Kidney (tissue), 14 donors: ENCODE data around the gene ASB9. TPM values are rescaled to one million over a fixed set of nuclear protein-coding genes. Genes with fewer than 3 reads are reported as not detected.

ENCODE experiments used
- DNase-seq, 5 donors: peaks; one replicate each; pipeline ENCODE4 v3.0.0-alpha.2; 2013 to 2020
- FAIRE-seq: peaks from 2 replicates; lab custom pipeline; 2012; peaks lifted over from hg19 to GRCh38; lab: Jason Lieb, UNC
- H3K27ac ChIP-seq, 2 donors: one replicate each; pipeline ENCODE4 v1.7.0; 2013; ENCODE audit warnings: low read depth in 2 of 2, low read length in 2 of 2, inconsistent platforms in 1 of 2
- H3K27me3 ChIP-seq: one replicate; pipeline ENCODE4 v1.7.1; 2013; ENCODE audit warnings: low read length, inconsistent platforms; ENCODE audit not compliant: control insufficient read depth, insufficient read depth
- H3K36me3 ChIP-seq, 3 donors: one replicate each; pipeline versions ENCODE4 v1.7.0 to v1.7.1; 2013; ENCODE audit warnings: low read length in 3 of 3, control low read depth in 1 of 3, inconsistent platforms in 1 of 3; ENCODE audit not compliant: insufficient read depth in 3 of 3, control insufficient read depth in 2 of 3
- H3K4me1 ChIP-seq, 3 donors: one replicate each; pipeline versions ENCODE4 v1.7.0 to v1.7.1; 2013; ENCODE audit warnings: low read length in 3 of 3, inconsistent platforms in 1 of 3, low read depth in 1 of 3; ENCODE audit not compliant: control insufficient read depth in 2 of 3, insufficient read depth in 2 of 3
- H3K4me3 ChIP-seq, 3 donors: one replicate each; pipeline versions ENCODE4 v1.7.0 to v1.8.1; 2013; ENCODE audit warnings: low read length in 3 of 3, control low read depth in 1 of 3, inconsistent platforms in 1 of 3
- H3K9ac ChIP-seq, 3 donors: one replicate each; pipeline versions ENCODE4 v1.7.0 to v1.7.1; 2013; ENCODE audit warnings: low read length in 3 of 3, control low read depth in 1 of 3, inconsistent platforms in 1 of 3
- H3K9me3 ChIP-seq, 3 donors: one replicate each; pipeline versions ENCODE4 v1.7.0 to v1.7.1; 2013; ENCODE audit warnings: low read length in 3 of 3, control low read depth in 1 of 3, inconsistent platforms in 1 of 3; ENCODE audit not compliant: control insufficient read depth in 2 of 3, insufficient read depth in 1 of 3
- intact Hi-C: fragments of 100-400 bp; cut with DNase I; formaldehyde crosslinking; loops from one replicate; pipeline ENCODE4 v1.11.1; 2022
- polyA plus RNA-seq: library from polyadenylated mRNA; stranded (reverse); fragments of 350-450 nt; fragmentation: Illumina TruSeq; extraction: RNeasy Lipid Tissue Mini Kit (QIAGEN cat#74804); gene quantifications from one replicate; pipeline ENCODE4 v1.2.3, GENCODE V29; 2014; ENCODE audit warnings: low read depth, low replicate concordance; ENCODE audit not compliant: insufficient read depth
- total RNA-seq: library from RNA; stranded (reverse); fragmentation: NEBNext Ultra II Directional; extraction: Animal tissue kit (Norgen Biotek cat#: 25700); gene quantifications from one replicate; pipeline ENCODE4 v1.2.1, GENCODE V29; 2021
- TF ChIP-seq, protein P1 (sequence below): IDR thresholded peaks from 3 replicates; pipeline ENCODE4 v1.5.1; 2012; ENCODE audit warnings: mild to moderate bottlenecking, moderate library complexity, borderline replicate concordance; ENCODE audit not compliant: insufficient read depth; ENCODE audit errors: extremely low read depth
- donor health status: control.
- donor health status: control.
- donor health status: control.
- donor health status: control.
- donor health status: control.
- donor health status: DM: yes; HTN: yes; CAD: no.
- donor health status: Normal renal cell carcinoma (clear cell type).

The ASB9 gene
- total and polyA plus RNA-seq, 2 donors from 2014 or later: 2.6 to 15.7 TPM

DNA sequence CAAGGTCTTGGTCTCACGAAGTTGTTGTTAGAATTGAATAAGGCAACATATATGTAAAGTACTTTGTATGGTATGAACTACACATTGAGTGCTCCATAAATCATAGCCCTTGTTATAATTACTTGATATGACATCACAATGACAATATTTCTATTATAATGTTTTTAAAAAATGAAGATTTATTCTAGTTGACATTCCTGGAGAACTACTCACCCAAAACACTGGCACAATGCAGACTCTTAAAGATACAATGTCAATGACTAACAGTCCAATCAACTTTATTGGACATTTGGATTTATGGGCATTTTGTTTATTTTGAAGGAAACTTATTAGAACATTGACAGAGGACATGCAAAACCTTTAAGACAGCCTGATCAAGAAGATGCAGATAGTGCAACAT, 55.3 kb downstream of the ASB9 start:
- Histone ChIP-seq H3K4me1 (no peaks in the 10 kb centered on the region), H3K9ac (no peak overlapping the region), H3K27me3 (no peaks in the 10 kb centered on the region), H3K27ac (no peak overlapping the region), H3K9me3 (no peaks in the 10 kb centered on the region), H3K4me3 (no peak overlapping the region), H3K36me3 (no peaks in the 10 kb centered on the region)
- DNase-seq (no peak), FAIRE-seq (no peak)
- TF ChIP-seq, protein P1, sequence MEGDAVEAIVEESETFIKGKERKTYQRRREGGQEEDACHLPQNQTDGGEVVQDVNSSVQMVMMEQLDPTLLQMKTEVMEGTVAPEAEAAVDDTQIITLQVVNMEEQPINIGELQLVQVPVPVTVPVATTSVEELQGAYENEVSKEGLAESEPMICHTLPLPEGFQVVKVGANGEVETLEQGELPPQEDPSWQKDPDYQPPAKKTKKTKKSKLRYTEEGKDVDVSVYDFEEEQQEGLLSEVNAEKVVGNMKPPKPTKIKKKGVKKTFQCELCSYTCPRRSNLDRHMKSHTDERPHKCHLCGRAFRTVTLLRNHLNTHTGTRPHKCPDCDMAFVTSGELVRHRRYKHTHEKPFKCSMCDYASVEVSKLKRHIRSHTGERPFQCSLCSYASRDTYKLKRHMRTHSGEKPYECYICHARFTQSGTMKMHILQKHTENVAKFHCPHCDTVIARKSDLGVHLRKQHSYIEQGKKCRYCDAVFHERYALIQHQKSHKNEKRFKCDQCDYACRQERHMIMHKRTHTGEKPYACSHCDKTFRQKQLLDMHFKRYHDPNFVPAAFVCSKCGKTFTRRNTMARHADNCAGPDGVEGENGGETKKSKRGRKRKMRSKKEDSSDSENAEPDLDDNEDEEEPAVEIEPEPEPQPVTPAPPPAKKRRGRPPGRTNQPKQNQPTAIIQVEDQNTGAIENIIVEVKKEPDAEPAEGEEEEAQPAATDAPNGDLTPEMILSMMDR: no peak
- intact Hi-C loops: no loop called here

DNA sequence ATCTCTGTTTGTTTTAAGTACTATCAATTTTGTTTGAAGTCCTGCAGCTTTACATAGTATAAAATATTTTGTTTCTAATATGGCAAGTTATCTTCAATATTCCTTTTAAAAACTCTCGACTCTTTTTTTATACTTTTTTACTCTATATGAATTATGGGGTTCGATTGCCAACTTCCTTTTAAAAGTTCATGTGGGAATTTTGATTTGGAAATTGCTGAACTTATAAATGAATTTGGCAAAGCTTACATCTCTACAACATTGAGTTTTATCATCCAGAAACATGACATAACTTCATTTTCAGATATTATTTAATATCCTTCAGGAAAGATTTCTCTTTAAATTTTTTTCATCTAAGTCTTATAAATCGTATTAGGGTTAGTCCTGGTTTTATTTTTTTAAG, 60.8 kb downstream of the ASB9 start:
- FAIRE-seq (peak; percentile 85), DNase-seq (no peak)
- Histone ChIP-seq H3K4me1 (no peaks in the 10 kb centered on the region), H3K9me3 (no peaks in the 10 kb centered on the region), H3K27me3 (no peaks in the 10 kb centered on the region), H3K4me3 (no peak overlapping the region), H3K36me3 (no peaks in the 10 kb centered on the region), H3K9ac (no peak overlapping the region), H3K27ac (no peak overlapping the region)
- intact Hi-C loops: no loop called here
- TF ChIP-seq, protein P1: no peak

DNA sequence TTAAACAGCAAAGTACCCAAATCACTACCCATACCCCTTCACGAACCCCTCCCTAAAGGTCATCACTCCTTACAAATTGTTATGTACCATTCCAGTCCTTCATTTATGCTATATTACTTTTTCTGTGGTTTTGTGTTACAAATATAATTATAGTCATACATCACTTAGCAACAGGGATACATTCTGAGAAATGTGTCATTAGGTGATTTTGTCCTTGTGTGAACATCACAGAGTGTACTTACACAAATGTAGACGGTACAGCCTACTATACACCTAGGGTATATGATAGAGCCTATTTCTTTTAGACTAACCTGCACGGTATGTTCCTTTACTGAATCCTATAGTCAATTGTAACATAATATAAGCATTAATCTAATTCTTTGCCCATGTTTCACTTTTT, 61.9 kb downstream of the ASB9 start:
- DNase-seq (no peak), FAIRE-seq (no peak)
- Histone ChIP-seq H3K9me3 (no peaks in the 10 kb centered on the region), H3K9ac (no peak overlapping the region), H3K4me3 (no peak overlapping the region), H3K27ac (no peak overlapping the region), H3K36me3 (no peaks in the 10 kb centered on the region), H3K27me3 (no peaks in the 10 kb centered on the region), H3K4me1 (no peaks in the 10 kb centered on the region)
- TF ChIP-seq, protein P1: no peak
- intact Hi-C loops: no loop called here

DNA sequence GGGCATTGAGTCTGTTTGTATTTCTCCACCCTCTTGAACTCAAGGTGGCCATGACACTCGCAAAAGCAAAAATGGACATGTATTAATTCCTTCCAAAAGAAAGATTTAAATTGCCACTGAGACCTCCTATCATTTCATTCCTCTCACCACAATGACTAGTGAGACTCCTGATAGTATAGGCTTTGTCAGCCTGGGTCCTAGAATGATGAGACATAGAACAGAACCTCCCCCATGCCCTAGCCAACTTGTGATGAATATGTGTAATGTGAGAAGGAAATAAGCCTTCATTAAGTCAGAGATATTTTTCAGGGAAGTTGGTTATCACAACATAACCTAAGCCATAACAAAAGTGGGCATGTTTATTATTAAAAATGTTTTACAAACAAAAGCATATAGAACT, 62.5 kb downstream of the ASB9 start:
- H3K27ac ChIP-seq: no peak overlapping the region
- no peaks in the 10 kb centered on the region for H3K36me3 ChIP-seq
- no peaks in the 10 kb centered on the region for H3K27me3 ChIP-seq
- H3K9me3 ChIP-seq: no peaks in the 10 kb centered on the region
- intact Hi-C loops: no loop called here
- no peak for DNase-seq
- no peak overlapping the region for H3K9ac ChIP-seq
- no peak overlapping the region for H3K4me3 ChIP-seq
- no peaks in the 10 kb centered on the region for H3K4me1 ChIP-seq
- TF ChIP-seq, protein P1: no peak
- FAIRE-seq: no peak
